Effector memory CD4-positive, alpha-beta T cell (primary cell): ENCODE measurements around the gene ZNRF3.

Source experiments
- DNase-seq, 3 donors: peaks; one replicate each; pipeline ENCODE4 v3.0.0-alpha.2; 2020
- H3K27ac ChIP-seq: 2 replicates; pipeline ENCODE4 v1.7.0; 2013; ENCODE audit warnings: mild to moderate bottlenecking, low read length, moderate library complexity; ENCODE audit not compliant: insufficient read depth, poor library complexity, severe bottlenecking
- H3K27me3 ChIP-seq: replicated peaks from 2 replicates; pipeline ENCODE4 v1.7.0; 2013; ENCODE audit warnings: mild to moderate bottlenecking, low read length; ENCODE audit not compliant: insufficient read depth, control insufficient read depth, poor library complexity, severe bottlenecking
- H3K36me3 ChIP-seq: 2 replicates; pipeline ENCODE4 v1.7.0; 2013; ENCODE audit warnings: mild to moderate bottlenecking, low read length, moderate library complexity; ENCODE audit not compliant: control insufficient read depth, insufficient read depth
- H3K4me1 ChIP-seq: 2 replicates; pipeline ENCODE4 v1.7.0; 2013; ENCODE audit warnings: low read length, mild to moderate bottlenecking; ENCODE audit not compliant: control insufficient read depth, insufficient read depth, poor library complexity, severe bottlenecking
- H3K4me3 ChIP-seq: 2 replicates; pipeline ENCODE4 v1.7.0; 2013; ENCODE audit warnings: low read length, low read depth, mild to moderate bottlenecking; ENCODE audit not compliant: insufficient read depth, poor library complexity, severe bottlenecking
- H3K9me3 ChIP-seq: 2 replicates; pipeline ENCODE4 v1.7.0; 2013; ENCODE audit warnings: mild to moderate bottlenecking, low read length, moderate library complexity; ENCODE audit not compliant: control insufficient read depth

The ZNRF3 gene

DNA sequence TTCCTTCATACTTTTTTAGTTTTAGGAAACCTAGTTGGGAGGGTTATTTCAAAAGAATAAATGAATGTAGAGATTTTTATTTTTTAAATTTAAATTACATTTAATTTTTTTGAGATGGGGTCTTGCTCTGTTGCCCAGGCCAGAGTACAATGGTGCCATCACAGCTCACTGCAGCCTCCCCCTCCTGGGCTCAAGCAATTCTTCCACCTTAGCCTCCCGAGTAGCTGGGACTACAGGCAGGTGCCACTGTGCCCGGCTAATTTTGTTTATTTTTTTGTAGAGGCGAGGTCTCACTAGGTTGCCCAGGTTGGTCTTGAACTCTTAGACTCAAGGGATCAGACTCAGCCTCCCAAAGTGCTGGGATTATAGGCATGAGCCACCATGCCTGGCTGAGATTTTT, 32.6 kb downstream of the ZNRF3 start:
- H3K4me1 ChIP-seq = no peaks in the 10 kb centered on the region
- no peaks in the 10 kb centered on the region for H3K27me3 ChIP-seq
- H3K4me3 ChIP-seq = no peak overlapping the region
- no peaks in the 10 kb centered on the region for H3K9me3 ChIP-seq
- no peak for DNase-seq
- no peaks in the 10 kb centered on the region for H3K36me3 ChIP-seq
- no peak overlapping the region for H3K27ac ChIP-seq

GRCh38 chr22:28917747-28918549, 34.6 kb downstream of the ZNRF3 start:
- no peaks in the 10 kb centered on the region for H3K9me3 ChIP-seq
- H3K4me3 ChIP-seq = no peak overlapping the region
- no peaks in the 10 kb centered on the region for H3K4me1 ChIP-seq
- no peaks in the 10 kb centered on the region for H3K36me3 ChIP-seq
- no peak overlapping the region for H3K27ac ChIP-seq
- no peaks in the 10 kb centered on the region for H3K27me3 ChIP-seq
- DNase-seq = no peak

GRCh38 chr22:28918550-28919271, 35.3 kb downstream of the ZNRF3 start:
- Histone ChIP-seq H3K9me3 (no peaks in the 10 kb centered on the region), H3K4me1 (no peaks in the 10 kb centered on the region), H3K27ac (no peak overlapping the region), H3K36me3 (no peaks in the 10 kb centered on the region), H3K27me3 (no peaks in the 10 kb centered on the region), H3K4me3 (no peak overlapping the region)
- no peak for DNase-seq

GRCh38 chr22:28920757-28921584, 37.6 kb downstream of the ZNRF3 start:
- Histone ChIP-seq H3K9me3 (no peaks in the 10 kb centered on the region), H3K4me3 (no peak overlapping the region), H3K4me1 (no peaks in the 10 kb centered on the region), H3K36me3 (no peaks in the 10 kb centered on the region), H3K27ac (no peak overlapping the region), H3K27me3 (no peaks in the 10 kb centered on the region)
- no peak for DNase-seq

GRCh38 chr22:28921585-28921879, 38.2 kb downstream of the ZNRF3 start:
- no peak for DNase-seq

DNA sequence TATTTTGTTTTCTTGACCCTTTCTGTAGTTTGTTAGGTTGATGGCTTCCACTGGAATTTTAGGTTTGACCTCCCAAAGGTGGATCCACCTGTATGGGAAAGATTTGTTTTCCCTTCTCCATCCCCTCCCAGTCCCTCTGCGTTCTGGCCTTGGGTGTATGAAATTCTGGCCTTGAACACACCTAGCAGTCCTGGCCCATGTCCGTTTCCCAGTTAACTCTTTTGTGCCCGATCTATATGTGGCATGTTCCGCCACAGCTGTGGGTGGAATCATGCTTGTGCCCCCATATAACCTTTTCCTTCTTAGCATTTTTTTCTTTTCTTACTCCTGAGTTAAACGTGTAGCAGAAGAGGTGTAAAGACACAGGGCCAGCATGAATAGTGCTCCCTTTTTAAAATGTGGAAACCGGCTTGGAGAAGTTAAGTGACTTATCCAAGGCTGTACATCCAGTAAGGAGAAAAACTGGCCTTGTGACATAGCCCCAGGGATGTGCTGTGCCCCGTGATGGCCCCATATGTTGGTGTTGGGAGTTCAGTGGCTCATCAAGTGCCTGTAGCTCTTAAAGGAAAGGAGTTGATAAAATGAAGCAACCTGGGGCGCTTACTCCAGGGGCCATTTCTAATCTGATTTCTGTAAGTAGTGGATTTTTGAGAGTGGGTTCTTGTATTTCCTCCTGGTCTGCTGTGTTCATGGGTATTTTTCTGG, 39.3 kb downstream of the ZNRF3 start:
- no peak overlapping the region for H3K27ac ChIP-seq
- no peaks in the 10 kb centered on the region for H3K9me3 ChIP-seq
- H3K4me1 ChIP-seq = no peaks in the 10 kb centered on the region

More at GRCh38 chr22:28921585-28921879, 38.2 kb downstream of the ZNRF3 start:
- Histone ChIP-seq H3K36me3 (no peaks in the 10 kb centered on the region), H3K4me1 (no peaks in the 10 kb centered on the region), H3K9me3 (no peaks in the 10 kb centered on the region), H3K27ac (no peak overlapping the region), H3K27me3 (no peaks in the 10 kb centered on the region), H3K4me3 (no peak overlapping the region)

DNA sequence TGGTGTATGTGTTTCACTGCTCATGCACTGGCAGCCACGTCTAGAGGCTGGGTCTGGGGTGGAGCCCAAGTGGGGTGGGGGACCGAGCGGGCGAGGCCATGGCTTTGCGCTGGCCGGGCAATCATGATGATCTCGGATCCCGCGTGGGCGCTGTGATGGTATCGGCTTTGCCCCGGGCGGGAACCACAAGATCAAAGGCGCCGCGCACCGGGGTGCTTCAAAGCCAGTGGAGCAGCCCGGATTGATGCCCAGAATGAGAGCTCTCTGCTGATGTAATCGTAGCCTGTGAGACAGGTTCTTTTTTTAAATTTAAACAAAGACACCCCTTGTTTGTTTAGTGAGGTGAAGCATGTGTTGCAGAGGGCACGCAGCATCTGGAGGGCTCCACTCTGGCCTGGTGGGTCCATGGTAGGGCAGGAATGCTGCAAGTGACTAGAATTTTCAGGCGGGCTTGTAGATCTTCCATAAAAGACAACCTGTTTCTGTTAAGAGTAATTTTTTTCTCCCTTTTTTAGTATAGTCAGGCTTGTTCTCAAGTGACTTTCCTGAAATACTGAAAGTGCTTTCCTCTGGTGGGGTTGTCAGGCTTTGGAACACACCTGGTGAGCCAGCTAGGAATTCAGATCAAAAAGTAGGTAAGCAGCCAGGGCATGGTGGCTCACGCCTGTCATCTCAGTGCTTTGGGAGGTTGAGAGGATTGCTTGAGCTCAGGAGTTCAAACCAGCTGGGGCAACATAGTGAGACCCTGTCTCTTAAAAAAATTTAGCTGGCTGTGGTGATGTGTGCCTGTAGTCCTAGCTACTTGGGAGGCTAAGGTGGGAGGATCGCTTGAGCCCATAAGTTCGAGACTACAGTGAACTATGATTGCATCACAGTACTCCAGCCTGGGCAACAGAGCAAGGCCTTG, 40.7 kb downstream of the ZNRF3 start:
- H3K27ac ChIP-seq = no peak overlapping the region
- no peaks in the 10 kb centered on the region for H3K36me3 ChIP-seq
- DNase-seq = no peak
- no peak overlapping the region for H3K4me3 ChIP-seq
- no peaks in the 10 kb centered on the region for H3K9me3 ChIP-seq
- no peaks in the 10 kb centered on the region for H3K27me3 ChIP-seq
- no peaks in the 10 kb centered on the region for H3K4me1 ChIP-seq

More for the DNA sequence above, 39.3 kb downstream of the ZNRF3 start:
- DNase-seq = no peak
- no peak overlapping the region for H3K4me3 ChIP-seq
- no peaks in the 10 kb centered on the region for H3K27me3 ChIP-seq
- H3K36me3 ChIP-seq = no peaks in the 10 kb centered on the region

- Histone ChIP-seq H3K4me1 (no peaks in the 10 kb centered on the region), H3K9me3 (no peaks in the 10 kb centered on the region), H3K36me3 (no peaks in the 10 kb centered on the region), H3K27ac (no peak overlapping the region), H3K4me3 (no peak overlapping the region), H3K27me3 (no peaks in the 10 kb centered on the region)
- DNase-seq = no peak
Observed at GRCh38 chr22:28925916-28926315, 42.5 kb downstream of the ZNRF3 start.

- no peaks in the 10 kb centered on the region for H3K9me3 ChIP-seq
Observed at GRCh38 chr22:28927630-28928029, 44.3 kb downstream of the ZNRF3 start.

More at GRCh38 chr22:28927630-28928029, 44.3 kb downstream of the ZNRF3 start:
- Histone ChIP-seq H3K4me1 (no peaks in the 10 kb centered on the region), H3K4me3 (no peak overlapping the region), H3K27ac (no peak overlapping the region), H3K36me3 (no peaks in the 10 kb centered on the region), H3K27me3 (no peaks in the 10 kb centered on the region)
- DNase-seq = no peak
